ENCODE results near the gene TTC23L. TPM values are rescaled to one million over a fixed set of nuclear protein-coding genes. Genes with fewer than 3 reads are reported as not detected.

Gene TTC23L
- total RNA-seq, 4 donors from 2014 or later: 0.48 to 7.0 (median 0.78) TPM

DNA sequence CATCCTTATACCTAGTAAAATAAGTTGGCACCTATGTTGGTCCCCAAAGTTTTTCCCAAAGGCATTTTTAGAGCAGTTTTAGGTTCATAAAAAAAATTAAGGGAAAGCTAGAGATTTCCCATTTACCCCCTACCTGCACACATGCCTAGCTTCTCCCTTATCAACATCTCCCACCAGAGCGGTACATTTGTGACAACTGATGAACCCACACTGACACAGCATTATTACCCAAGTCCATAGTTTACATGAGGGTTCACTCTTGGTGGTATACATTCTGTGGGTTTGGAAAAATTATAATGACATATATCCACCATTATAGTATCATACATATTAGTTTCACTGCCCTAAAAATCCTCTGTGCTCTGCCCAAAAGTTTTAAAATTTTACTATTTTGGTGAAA is 64.3 kb downstream of the TTC23L start:
- no peak overlapping the region for H3K27ac ChIP-seq
- H3K36me3 ChIP-seq: peaks cover 10% of the 10 kb centered on the region
- no peaks in the 10 kb centered on the region for H3K4me1 ChIP-seq
- no peak for DNase-seq (ENCODE audit: low spot score in 2 of 2)
- TF ChIP-seq EP300 (IDR thresholded peaks at IDR 0.05) (no peak), POLR2A (IDR thresholded peaks at IDR 0.05) (no peak), POLR2AphosphoS5 (IDR thresholded peaks at IDR 0.05) (no peak)
- TF ChIP-seq, protein P1, sequence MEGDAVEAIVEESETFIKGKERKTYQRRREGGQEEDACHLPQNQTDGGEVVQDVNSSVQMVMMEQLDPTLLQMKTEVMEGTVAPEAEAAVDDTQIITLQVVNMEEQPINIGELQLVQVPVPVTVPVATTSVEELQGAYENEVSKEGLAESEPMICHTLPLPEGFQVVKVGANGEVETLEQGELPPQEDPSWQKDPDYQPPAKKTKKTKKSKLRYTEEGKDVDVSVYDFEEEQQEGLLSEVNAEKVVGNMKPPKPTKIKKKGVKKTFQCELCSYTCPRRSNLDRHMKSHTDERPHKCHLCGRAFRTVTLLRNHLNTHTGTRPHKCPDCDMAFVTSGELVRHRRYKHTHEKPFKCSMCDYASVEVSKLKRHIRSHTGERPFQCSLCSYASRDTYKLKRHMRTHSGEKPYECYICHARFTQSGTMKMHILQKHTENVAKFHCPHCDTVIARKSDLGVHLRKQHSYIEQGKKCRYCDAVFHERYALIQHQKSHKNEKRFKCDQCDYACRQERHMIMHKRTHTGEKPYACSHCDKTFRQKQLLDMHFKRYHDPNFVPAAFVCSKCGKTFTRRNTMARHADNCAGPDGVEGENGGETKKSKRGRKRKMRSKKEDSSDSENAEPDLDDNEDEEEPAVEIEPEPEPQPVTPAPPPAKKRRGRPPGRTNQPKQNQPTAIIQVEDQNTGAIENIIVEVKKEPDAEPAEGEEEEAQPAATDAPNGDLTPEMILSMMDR (IDR thresholded peaks at IDR 0.05): no peak
- no peak overlapping the region for H3K4me3 ChIP-seq
- no peaks in the 10 kb centered on the region for H3K9me3 ChIP-seq
- 59% methylated on average over 1 of the region's 1 CpG for WGBS
- H3K27me3 ChIP-seq: no peaks in the 10 kb centered on the region

DNA sequence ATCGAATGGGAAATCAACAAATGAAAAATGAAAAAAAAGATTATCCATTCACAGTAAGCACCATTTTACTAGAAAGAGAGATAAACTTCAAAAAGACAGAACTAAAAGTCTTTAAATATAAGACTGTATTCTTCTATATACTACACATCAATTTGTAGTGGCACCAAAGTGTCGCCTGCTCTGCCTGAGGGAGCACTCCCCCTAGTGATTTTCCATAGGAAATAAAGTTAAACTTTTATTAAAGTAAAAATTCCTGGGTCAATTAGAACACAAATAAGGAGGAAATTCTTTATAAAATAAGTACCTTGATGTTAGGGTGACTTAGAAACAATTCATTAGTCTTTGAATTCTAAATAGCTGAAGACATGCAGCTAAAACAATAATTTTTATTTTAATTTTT is 66.6 kb downstream of the TTC23L start:
- 80% methylated on average over 2 of the region's 2 CpGs for WGBS
- TF ChIP-seq, protein P1 (IDR thresholded peaks at IDR 0.05): no peak
- TF ChIP-seq POLR2A (IDR thresholded peaks at IDR 0.05) (no peak), POLR2AphosphoS5 (IDR thresholded peaks at IDR 0.05) (no peak), EP300 (IDR thresholded peaks at IDR 0.05) (no peak)
- Histone ChIP-seq H3K9me3 (no peaks in the 10 kb centered on the region), H3K27ac (no peak overlapping the region), H3K27me3 (no peaks in the 10 kb centered on the region), H3K36me3 (peaks cover 26% of the 10 kb centered on the region), H3K4me1 (no peaks in the 10 kb centered on the region), H3K4me3 (no peak overlapping the region)
- no peak for DNase-seq (ENCODE audit: low spot score in 2 of 2)

DNA sequence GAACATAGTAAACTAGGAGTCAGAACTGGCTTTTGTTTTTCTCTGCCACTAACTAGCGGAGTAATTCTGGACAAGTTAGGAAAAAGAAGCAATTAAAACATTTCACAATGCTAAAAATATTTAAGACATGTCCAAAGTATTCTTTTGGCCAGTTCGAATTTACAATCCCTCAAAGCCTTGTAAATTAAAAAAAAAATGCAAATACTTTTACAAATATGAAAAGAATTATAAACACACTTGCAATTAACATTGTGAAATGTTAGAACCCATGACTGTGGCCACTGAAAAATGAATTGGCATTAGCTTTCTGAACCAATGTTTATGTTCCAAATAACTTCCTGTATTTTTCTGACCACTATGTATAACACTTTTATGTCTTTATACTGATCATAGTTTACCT is 74.1 kb downstream of the TTC23L start:
- DNase-seq (ENCODE audit: low spot score in 2 of 2): no peak
- Histone ChIP-seq H3K27ac (no peak overlapping the region), H3K27me3 (no peaks in the 10 kb centered on the region), H3K9me3 (no peaks in the 10 kb centered on the region), H3K4me3 (no peak overlapping the region), H3K36me3 (peaks cover 37% of the 10 kb centered on the region), H3K4me1 (peaks cover 32% of the 10 kb centered on the region)
- 63% methylated on average over 2 of the region's 2 CpGs for WGBS
- TF ChIP-seq POLR2AphosphoS5 (IDR thresholded peaks at IDR 0.05) (no peak), EP300 (IDR thresholded peaks at IDR 0.05) (no peak), POLR2A (IDR thresholded peaks at IDR 0.05) (no peak)
- TF ChIP-seq, protein P1 (IDR thresholded peaks at IDR 0.05): no peak

GRCh38 chr5:34914671-34915138 is 75.7 kb downstream of the TTC23L start:
- peaks cover 28% of the 10 kb centered on the region for H3K36me3 ChIP-seq
- H3K27ac ChIP-seq: peak overlapping the region; percentile 92
- 2% methylated on average over 20 of the region's 20 CpGs for WGBS
- no peaks in the 10 kb centered on the region for H3K27me3 ChIP-seq
- TF ChIP-seq, protein P1 (IDR thresholded peaks at IDR 0.05): no peak
- TF ChIP-seq POLR2AphosphoS5 (IDR thresholded peaks at IDR 0.05) (no peak), EP300 (IDR thresholded peaks at IDR 0.05) (no peak), POLR2A (IDR thresholded peaks at IDR 0.05) (no peak)
- DNase-seq (ENCODE audit: low spot score in 2 of 2): peak; percentile 70 to 80
- H3K4me1 ChIP-seq: peaks cover 32% of the 10 kb centered on the region
- H3K9me3 ChIP-seq: no peaks in the 10 kb centered on the region
- H3K4me3 ChIP-seq: peak overlapping the region; percentile 91

GRCh38 chr5:34915139-34915855 is 76.3 kb downstream of the TTC23L start, which contains the start of the genes BRIX1 and RAD1:
BRIX1 (plus strand) TSS chr5:34915711; CDS start chr5:34915739, 28 bp downstream.
RAD1 (minus strand) TSS chr5:34915504; CDS start chr5:34914892, 612 bp downstream.
- Histone ChIP-seq H3K4me1 (peaks cover 32% of the 10 kb centered on the region), H3K27ac (peak within 1 kb of the TSS; percentile 92), H3K4me3 (peak within 1 kb of the TSS; percentile 91), H3K27me3 (no peaks in the 10 kb centered on the region), H3K9me3 (no peaks in the 10 kb centered on the region), H3K36me3 (peaks cover 29% of the 10 kb centered on the region)
- WGBS: under 1% methylated on average over 39 of the region's 67 CpGs
- peak; percentile 97 to 98 for DNase-seq (ENCODE audit: low spot score in 2 of 2)
- TF ChIP-seq, protein P1 (IDR thresholded peaks at IDR 0.05): no peak
- TF ChIP-seq POLR2AphosphoS5 (IDR thresholded peaks at IDR 0.05) (peak in 2 of 3 donors; percentile 58 to 99), POLR2A (IDR thresholded peaks at IDR 0.05) (peak in 1 of 2 donors; percentile 48), EP300 (IDR thresholded peaks at IDR 0.05) (no peak)

All from suprapubic skin (tissue), 4 donors.